Measurements from ENCODE around the gene SIRT2.
A peak's percentile ranks its signal among the peaks of the same experiment; 100 is the strongest.

SIRT2 gene

GRCh38 chr19:38898788-38899446 is 501 bp downstream of the SIRT2 start:
- Histone ChIP-seq H3K9me3 (ENCODE audit: control insufficient read depth, insufficient read depth, low read depth, low read length) (peaks cover 3% of the 10 kb centered on the region; the same call in 1 of the 2 replicates), H3K4me1 (ENCODE audit: control insufficient read depth, insufficient read depth, low read length) (peaks cover 21% of the 10 kb centered on the region), H3K27ac (ENCODE audit: extremely low read depth, low read depth, low read length) (peak overlapping the region; percentile 66), H3K36me3 (ENCODE audit: control insufficient read depth in 2 of 2, insufficient read depth in 1 of 2, low read length in 2 of 2) (peaks cover 0 to 16% of the 10 kb centered on the region in 2 experiments; a peak in 1 of 3 replicates), H3K4me3 (ENCODE audit: low read depth, low read length) (peak overlapping the region; percentile 58)
- ChIA-PET CTCF (interaction anchor here (3.3 kb wide), 1 partner anchor 12 kb away, joined by 32 read pairs; no protein-coding TSS in a partner anchor), POLR2A (no interaction called here)
- TF ChIP-seq ZIC2 (tag by site-specific recombination; IDR thresholded peaks at IDR 0.05) (peak; percentile 46), ZNF239 (tag by site-specific recombination; IDR thresholded peaks at IDR 0.05) (no peak), ZFHX2 (tag by site-specific recombination; conservative IDR thresholded peaks at IDR 0.05) (no peak), ZNF426 (tag by site-specific recombination; IDR thresholded peaks at IDR 0.05) (no peak), ZNF510 (tag by site-specific recombination; IDR thresholded peaks at IDR 0.05; ENCODE audit: insufficient replicate concordance) (no peak), ZNF223 (tag by site-specific recombination; IDR thresholded peaks at IDR 0.05) (peak; percentile 65; the same call in 1 of the 2 replicates), ZNF558 (tag by site-specific recombination; IDR thresholded peaks at IDR 0.05) (no peak), GLI4 (tag by site-specific recombination; IDR thresholded peaks at IDR 0.05) (no peak), BCL11A (tag by site-specific recombination; IDR thresholded peaks at IDR 0.05; ENCODE audit: low read depth) (no peak), ZNF704 (tag by site-specific recombination; IDR thresholded peaks at IDR 0.05) (no peak), ZBTB8A (tag by site-specific recombination; IDR thresholded peaks at IDR 0.05) (no peak), ZNF48 (tag by site-specific recombination; IDR thresholded peaks at IDR 0.05) (no peak), ZNF18 (tag by site-specific recombination; IDR thresholded peaks at IDR 0.05) (no peak), ZNF37A (tag by site-specific recombination; IDR thresholded peaks at IDR 0.05) (no peak), ZNF530 (tag by site-specific recombination; IDR thresholded peaks at IDR 0.05; ENCODE audit: low read depth) (no peak), ZNF133 (tag by site-specific recombination; IDR thresholded peaks at IDR 0.05) (0 out of 2 replicates have a peak, but pooled peaks have one; percentile 12), KLF8 (tag by site-specific recombination; IDR thresholded peaks at IDR 0.05) (no peak), ZNF488 (tag by site-specific recombination; IDR thresholded peaks at IDR 0.05) (no peak), ZNF639 (tag by site-specific recombination; IDR thresholded peaks at IDR 0.05) (no peak; the same call in none of the 2 replicates), ZNF169 (tag by site-specific recombination; IDR thresholded peaks at IDR 0.05) (no peak; the same call in 1 of the 2 replicates), ZBTB1 (tag by site-specific recombination; IDR thresholded peaks at IDR 0.05) (no peak), ZNF184 (tag by site-specific recombination; IDR thresholded peaks at IDR 0.05) (no peak), ZNF23 (tag by site-specific recombination; IDR thresholded peaks at IDR 0.05; ENCODE audit: borderline replicate concordance) (no peak), GLIS1 (tag by site-specific recombination; IDR thresholded peaks at IDR 0.05) (no peak), ZFP3 (tag by site-specific recombination; IDR thresholded peaks at IDR 0.05; ENCODE audit: low read depth) (no peak), MEIS1 (CRISPR knock-in tag; IDR thresholded peaks at IDR 0.05; ENCODE audit: borderline replicate concordance) (no peak), OVOL3 (tag by site-specific recombination; IDR thresholded peaks at IDR 0.05) (0 out of 2 replicates have a peak, but pooled peaks have one; percentile 33), BCL6B (tag by site-specific recombination; IDR thresholded peaks at IDR 0.05) (no peak), MYNN (tag by site-specific recombination; IDR thresholded peaks at IDR 0.05; ENCODE audit: borderline replicate concordance) (0 out of 2 replicates have a peak, but pooled peaks have one; percentile 18), ZNF274 (IDR thresholded peaks at IDR 0.05; ENCODE audit: low read length) (no peak), ZNF274 (tag by site-specific recombination; IDR thresholded peaks at IDR 0.05; ENCODE audit: borderline replicate concordance) (no peak), ZEB2 (tag by site-specific recombination; IDR thresholded peaks at IDR 0.05) (no peak)
